GM18502 (cell line): ENCODE measurements around the gene EFCAB7.
"Not testable (repeated sequence)": the region's sequence is repeated elsewhere in the genome, so short reads cannot be mapped to it uniquely, and the experiment has no call there.

Experiments used
- ATAC-seq: cut with Tn5 transposase; IDR thresholded peaks from one replicate; pipeline ENCODE4 v1.9.1; 2021; ENCODE audit warnings: mild to moderate bottlenecking; ENCODE audit not compliant: unreplicated experiment, poor library complexity

The EFCAB7 gene

GRCh38 chr1:63547621-63548294 is 24.4 kb downstream of the EFCAB7 start:
- ATAC-seq = no peak

- ATAC-seq = no peak
Observed at GRCh38 chr1:63548303-63548702, 25.0 kb downstream of the EFCAB7 start.

GRCh38 chr1:63548877-63549276 is 25.6 kb downstream of the EFCAB7 start:
- ATAC-seq = no peak

- ATAC-seq = no peak
Observed at GRCh38 chr1:63555480-63555879, 32.2 kb downstream of the EFCAB7 start.

- no peak for ATAC-seq
Observed at GRCh38 chr1:63557365-63557987, 34.2 kb downstream of the EFCAB7 start.

- ATAC-seq = no peak
Observed at GRCh38 chr1:63559357-63559756, 36.0 kb downstream of the EFCAB7 start.

GRCh38 chr1:63563745-63564144 is 40.4 kb downstream of the EFCAB7 start:
- ATAC-seq = no peak

GRCh38 chr1:63569068-63569467 is 45.7 kb downstream of the EFCAB7 start:
- no peak for ATAC-seq

- ATAC-seq = no peak
Observed at GRCh38 chr1:63569640-63570316, 46.5 kb downstream of the EFCAB7 start.

- ATAC-seq = not testable (repeated sequence)
Observed at GRCh38 chr1:63572686-63573085, 49.4 kb downstream of the EFCAB7 start.

- ATAC-seq = not testable (repeated sequence)
Observed at GRCh38 chr1:63574203-63574796, 51.0 kb downstream of the EFCAB7 start.

- ATAC-seq = no peak
Observed at GRCh38 chr1:63575340-63575826, 52.1 kb downstream of the EFCAB7 start.

- not testable (repeated sequence) for ATAC-seq
Observed at GRCh38 chr1:63586326-63586725, 63.0 kb downstream of the EFCAB7 start.

GRCh38 chr1:63590166-63590560 is 66.8 kb downstream of the EFCAB7 start:
- ATAC-seq = no peak

- peak; percentile 1 for ATAC-seq
Observed at GRCh38 chr1:63592536-63593302, 69.4 kb downstream of the EFCAB7 start.

GRCh38 chr1:63593303-63593885 is 70.1 kb downstream of the EFCAB7 start, which contains the start of gene PGM1:
TSS of gene PGM1 (plus strand) at chr1:63593411. CDS start at chr1:63593489, 78 bp downstream.
- ATAC-seq = peak; percentile 78

GRCh38 chr1:63593886-63594605 is 70.7 kb downstream of the EFCAB7 start:
- peak; percentile 50 for ATAC-seq

- no peak for ATAC-seq
Observed at GRCh38 chr1:63595435-63595834, 72.1 kb downstream of the EFCAB7 start.

- ATAC-seq = no peak
Observed at GRCh38 chr1:63599799-63600198, 76.5 kb downstream of the EFCAB7 start.
